HepG2 (cell line): Measurements from ENCODE around the gene RIN3. TPM values are rescaled to one million over a fixed set of nuclear protein-coding genes. Genes with fewer than 3 reads are reported as not detected.

Experiments
- ATAC-seq: fragments of 200-7000 bp; cut with Tn5 transposase; 3 replicates; pipeline ENCODE4 v1.9.1; 2020; ENCODE audit warnings: mild to moderate bottlenecking, moderate library complexity
- BruUV-seq: library from RNA; stranded (reverse); fragments of 400-500 nt; replicated peaks from 2 replicates; lab custom pipeline; 2021; lab: Mats Ljungman, UMichigan
- CTCF ChIA-PET: fragments of 300-600 bp; formaldehyde crosslinking; extraction: SDS; loops from one replicate; lab custom pipeline; 2021; ENCODE audit warnings: low total read pairs, inconsistent platforms, low intra/inter-chr PET ratio; lab: Yijun Ruan, JAX
- POLR2A ChIA-PET: fragments of 350-600 bp; sonication (Branson Sonifier 250); formaldehyde crosslinking; loops from one replicate; lab custom pipeline; 2020; ENCODE audit warnings: antibody characterized with exemption, inconsistent platforms; lab: Yijun Ruan, JAX
- DNase-seq: peaks from one replicate; pipeline ENCODE4 v3.0.0-alpha.2; 2015; ENCODE audit warnings: low spot score
- FAIRE-seq: peaks from 3 replicates; lab custom pipeline; 2011; peaks lifted over from hg19 to GRCh38; lab: Jason Lieb, UNC
- H2AFZ ChIP-seq: one replicate; pipeline ENCODE4 v1.6.1; 2011; ENCODE audit warnings: low read length, inconsistent platforms
- H3K27ac ChIP-seq: fragments of 300-600 bp; 3 replicates; pipeline ENCODE4 v1.8.0; 2011; ENCODE audit warnings: mixed run types, mild to moderate bottlenecking, mixed read lengths, low read length, inconsistent platforms; ENCODE audit not compliant: insufficient read depth; ENCODE audit errors: extremely low read length
- H3K27me3 ChIP-seq, 2 experiments: fragments of 200-600 bp in 1 of 2; 2 replicates in 1 of 2; 3 replicates in 1 of 2; pipeline versions ENCODE4 v1.6.0 to v1.8.0; 2011; ENCODE audit warnings: low read length in 2 of 2, mild to moderate bottlenecking in 2 of 2, moderate library complexity in 2 of 2, inconsistent platforms in 1 of 2; ENCODE audit not compliant: insufficient read depth in 2 of 2, control insufficient read depth in 1 of 2
- H3K36me3 ChIP-seq, 2 experiments: fragments of 200-600 bp in 1 of 2; replicated peaks in 1 of 2; 2 replicates in 1 of 2; 3 replicates in 1 of 2; pipeline versions ENCODE4 v1.5.1 to v1.8.0; 2011; ENCODE audit warnings: low read length in 2 of 2, inconsistent platforms in 1 of 2; ENCODE audit not compliant: insufficient read depth in 2 of 2, control insufficient read depth in 1 of 2
- H3K4me1 ChIP-seq: 2 replicates; pipeline ENCODE4 v1.5.1; 2012; ENCODE audit warnings: low read length, inconsistent platforms; ENCODE audit not compliant: insufficient read depth
- H3K4me2 ChIP-seq: 2 replicates; pipeline ENCODE4 v1.6.0; 2011; ENCODE audit warnings: low read depth, low read length, inconsistent platforms
- H3K4me3 ChIP-seq, 3 experiments: fragments of 200-600 bp in 1 of 3; sonication (generic), shearing (Covaris generic) in 1 of 3; replicated peaks in 1 of 3; 2 replicates each; pipeline ENCODE4 v1.5.1; 2011 to 2016; ENCODE audit warnings: low read length in 3 of 3, inconsistent platforms in 2 of 3, low read depth in 2 of 3, mild to moderate bottlenecking in 2 of 3, control low read depth in 1 of 3, mixed read lengths in 1 of 3; ENCODE audit not compliant: insufficient read depth in 1 of 3
- H3K79me2 ChIP-seq: one replicate; pipeline ENCODE4 v1.6.1; 2011; ENCODE audit warnings: low read length, inconsistent platforms; ENCODE audit not compliant: insufficient read depth
- H3K9ac ChIP-seq: 2 replicates; pipeline ENCODE4 v1.6.0; 2011; ENCODE audit warnings: mild to moderate bottlenecking, low read depth, low read length, inconsistent platforms; ENCODE audit not compliant: insufficient read depth
- H3K9me3 ChIP-seq: 2 replicates; pipeline ENCODE4 v1.5.1; 2012; ENCODE audit warnings: mild to moderate bottlenecking, low read length
- H4K20me1 ChIP-seq: 2 replicates; pipeline ENCODE4 v1.6.0; 2011; ENCODE audit warnings: inconsistent platforms, mild to moderate bottlenecking, low read length, moderate library complexity; ENCODE audit not compliant: insufficient read depth
- ADNP ChIP-seq: sonication (generic); formaldehyde crosslinking; IDR thresholded peaks from 2 replicates; pipeline ENCODE4 v1.4.0; 2020; ENCODE audit warnings: missing genetic modification reagents
- ATF4 ChIP-seq, 2 experiments: fragments of 450-650 bp in 1 of 2; sonication (generic) in 1 of 2; formaldehyde crosslinking; IDR thresholded peaks; 2 replicates each; pipeline versions ENCODE4 v1.5.0 to v1.8.0; 2020 to 2022; ENCODE audit warnings: mild to moderate bottlenecking in 1 of 2, missing genetic modification reagents in 1 of 2
- CBFB ChIP-seq: sonication (generic); formaldehyde crosslinking; IDR thresholded peaks from 2 replicates; pipeline ENCODE4 v1.4.0; 2020; ENCODE audit warnings: missing genetic modification reagents
- FOXC1 ChIP-seq: sonication (generic); formaldehyde crosslinking; IDR thresholded peaks from 2 replicates; pipeline ENCODE4 v1.8.0; 2022; ENCODE audit warnings: mild to moderate bottlenecking, missing genetic modification reagents, borderline replicate concordance
- FOXJ3 ChIP-seq: sonication (generic); formaldehyde crosslinking; IDR thresholded peaks from 2 replicates; pipeline ENCODE4 v1.4.0; 2020; ENCODE audit warnings: missing genetic modification reagents, mild to moderate bottlenecking, borderline replicate concordance
- MTF2 ChIP-seq: sonication (generic); formaldehyde crosslinking; IDR thresholded peaks from 2 replicates; pipeline ENCODE4 v1.5.0; 2020; ENCODE audit warnings: missing genetic modification reagents, borderline replicate concordance
- MYC ChIP-seq: sonication (generic); formaldehyde crosslinking; IDR thresholded peaks from 2 replicates; pipeline ENCODE4 v1.9.0; 2021; ENCODE audit warnings: missing genetic modification reagents, borderline replicate concordance
- PHF5A ChIP-seq: IDR thresholded peaks from one replicate; pipeline ENCODE4 v1.6.1; 2018; ENCODE audit warnings: low read depth, missing genetic modification reagents; ENCODE audit not compliant: unreplicated experiment
- SP2 ChIP-seq: sonication (generic); formaldehyde crosslinking; IDR thresholded peaks from 2 replicates; pipeline ENCODE4 v1.5.1; 2020; ENCODE audit warnings: mild to moderate bottlenecking, missing genetic modification reagents
- SRSF9 ChIP-seq: fragments of 200-400 bp; formaldehyde crosslinking; IDR thresholded peaks from 2 replicates; pipeline ENCODE4 v1.6.1; 2018; ENCODE audit warnings: borderline replicate concordance, mild to moderate bottlenecking, low read depth, low read length; ENCODE audit not compliant: insufficient read depth, poor library complexity, severe bottlenecking
- YY1 ChIP-seq: IDR thresholded peaks from 2 replicates; pipeline ENCODE4 v1.6.1; 2011; ENCODE audit warnings: low read length, low read depth, moderate library complexity, mild to moderate bottlenecking; ENCODE audit not compliant: insufficient read depth, insufficient replicate concordance
- ZNF18 ChIP-seq: sonication (generic); formaldehyde crosslinking; IDR thresholded peaks from 2 replicates; pipeline ENCODE4 v1.8.0; 2022; ENCODE audit warnings: mild to moderate bottlenecking, missing genetic modification reagents; ENCODE audit not compliant: insufficient replicate concordance
- ZNF350 ChIP-seq: sonication (generic); formaldehyde crosslinking; IDR thresholded peaks from 2 replicates; pipeline ENCODE4 v1.4.0; 2020; ENCODE audit warnings: mild to moderate bottlenecking, low read depth, missing genetic modification reagents, borderline replicate concordance
- ZNF501 ChIP-seq: sonication (generic); formaldehyde crosslinking; IDR thresholded peaks from 2 replicates; pipeline ENCODE4 v1.5.1; 2020; ENCODE audit warnings: mild to moderate bottlenecking, moderate library complexity, missing genetic modification reagents
- ZNF510 ChIP-seq: sonication (generic); formaldehyde crosslinking; IDR thresholded peaks from 2 replicates; pipeline ENCODE4 v1.4.0; 2020; ENCODE audit warnings: low read depth, mild to moderate bottlenecking, missing genetic modification reagents
- ZNF546 ChIP-seq: sonication (generic); formaldehyde crosslinking; conservative IDR thresholded peaks from 2 replicates; pipeline ENCODE4 v1.8.1; 2023; ENCODE audit warnings: mild to moderate bottlenecking, missing genetic modification reagents
- ZNF569 ChIP-seq: sonication (generic); formaldehyde crosslinking; IDR thresholded peaks from 2 replicates; pipeline ENCODE4 v1.5.0; 2020; ENCODE audit warnings: mild to moderate bottlenecking, missing genetic modification reagents, moderate library complexity, borderline replicate concordance
- WGBS: methylation state at CpG from one replicate; pipeline ENCODE4 v1.1.6; 2017; ENCODE audit warnings: low lambda C conversion rate; 5-methylcytosine and 5-hydroxymethylcytosine counted together
- in situ Hi-C: cut with HindIII; loops from 2 replicates; pipeline ENCODE4 v1.10.0; 2017; ENCODE audit warnings: low pct_unique_long_range_greater_than_20kb; ENCODE audit not compliant: extremely low pct_ligation_motif_present
- intact Hi-C: fragments of 100-400 bp; cut with micrococcal nuclease; formaldehyde crosslinking; loops from one replicate; pipeline ENCODE4 v1.10.0; 2022; ENCODE audit not compliant: unreplicated experiment
- polyA plus RNA-seq, 8 experiments: library from polyadenylated mRNA; depleted of rRNA in 3 of 8; stranded (reverse) in 7 of 8; unstranded in 1 of 8; fragments of >200 nt; fragmentation: Illumina TruSeq in 4 of 8; extraction: Trizol in 4 of 8; gene quantifications; 2 replicates each; pipeline versions ENCODE4 v1.2.1 to v1.2.3, GENCODE V29; 2011 to 2016; ENCODE audit warnings: low read depth in 4 of 8, missing spikeins in 1 of 8, mixed read lengths in 1 of 8; ENCODE audit not compliant: insufficient read depth in 1 of 8
- total RNA-seq, 5 experiments: library from RNA; depleted of rRNA; stranded (reverse); fragments of >200 nt; fragmentation: Illumina TruSeq; extraction: Trizol; gene quantifications; 2 replicates each; pipeline ENCODE4 v1.2.3, GENCODE V29; 2016; ENCODE audit warnings: low read depth in 1 of 5

The RIN3 gene
- total and polyA plus RNA-seq, 2 of the 13 experiments (the other 11 are each of a cell fraction or from before 2014, with no cell fraction given), result 2.3 to 3.6 TPM

DNA sequence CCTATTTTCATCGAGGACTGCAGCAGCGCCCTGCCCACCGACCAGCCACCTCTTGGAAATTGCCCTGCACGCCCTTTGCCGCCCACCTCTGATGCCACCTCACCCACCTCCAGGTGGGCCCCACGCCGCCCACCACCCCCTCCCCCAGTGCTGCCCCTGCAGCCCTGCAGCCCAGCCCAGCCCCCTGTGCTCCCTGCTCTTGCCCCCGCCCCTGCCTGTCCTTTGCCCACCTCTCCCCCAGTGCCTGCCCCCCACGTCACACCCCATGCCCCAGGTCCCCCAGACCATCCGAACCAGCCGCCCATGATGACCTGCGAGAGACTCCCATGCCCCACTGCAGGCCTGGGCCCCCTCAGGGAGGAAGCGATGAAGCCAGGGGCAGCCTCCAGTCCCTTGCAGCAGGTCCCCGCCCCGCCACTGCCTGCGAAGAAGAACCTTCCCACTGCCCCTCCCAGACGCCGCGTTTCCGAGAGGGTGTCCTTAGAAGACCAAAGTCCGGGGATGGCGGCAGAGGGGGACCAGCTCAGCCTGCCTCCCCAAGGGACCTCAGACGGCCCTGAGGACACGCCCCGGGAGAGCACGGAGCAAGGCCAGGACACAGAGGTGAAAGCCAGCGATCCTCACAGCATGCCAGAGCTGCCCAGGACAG is 138.3 kb downstream of the RIN3 start (continued):
- TF ChIP-seq SRSF9, result no peak
- TF ChIP-seq ZNF510 (CRISPR knock-in tag), result no peak
- no peak for TF ChIP-seq ZNF546 (CRISPR knock-in tag)
- no peak for TF ChIP-seq FOXJ3 (CRISPR knock-in tag)
- TF ChIP-seq ADNP (CRISPR knock-in tag), result no peak
- TF ChIP-seq ATF4 (CRISPR knock-in tag; IDR thresholded peaks at IDR 0.05), result no peak

GRCh38 chr14:92652413-92653151 is 139.0 kb downstream of the RIN3 start:
- DNase-seq (no peak), FAIRE-seq (no peak), ATAC-seq (no peak)
- Histone ChIP-seq H3K9ac (no peak overlapping the region), H3K27me3 (no peaks in the 10 kb centered on the region), H3K4me1 (no peaks in the 10 kb centered on the region), H3K79me2 (no peaks in the 10 kb centered on the region), H3K4me2 (no peak overlapping the region), H3K36me3 (peaks cover 1 to 3% of the 10 kb centered on the region in 2 experiments; a peak in 3 of 5 replicates), H2AFZ (no peak overlapping the region), H3K9me3 (no peaks in the 10 kb centered on the region), H3K27ac (no peak overlapping the region), H4K20me1 (no peaks in the 10 kb centered on the region), H3K4me3 (no peak overlapping the region)
- TSS peak; percentile 54 for BruUV-seq
- in situ Hi-C loops (no loop called here), intact Hi-C loops (no loop called here)
- ChIA-PET POLR2A (no interaction called here), CTCF (no interaction called here)
- WGBS, result 94% methylated on average over 15 of the region's 26 CpGs
- TF ChIP-seq MTF2 (no peak), FOXC1 (CRISPR knock-in tag) (no peak), YY1 (no peak), MYC (no peak), SP2 (CRISPR knock-in tag) (no peak), ZNF18 (CRISPR knock-in tag) (no peak), ZNF569 (CRISPR knock-in tag) (no peak), CBFB (no peak), ZNF350 (CRISPR knock-in tag) (no peak), PHF5A (no peak), ZNF501 (CRISPR knock-in tag) (no peak)
